Stimulated activated CD4-positive, alpha-beta T cell treated with anti-CD3 and anti-CD28 coated beads, Interleukin-12 subunit alpha, Interleukin-12 subunit beta, amount 100 ng/mL, for 48 hours (primary cell): ENCODE data around the gene ADAM23.
"Not testable (repeated sequence)": the region's sequence is repeated elsewhere in the genome, so short reads cannot be mapped to it uniquely, and the experiment has no call there.

ENCODE experiments used
- DNase-seq, 3 donors: peaks; one replicate each; pipeline ENCODE4 v3.0.0-alpha.2; 2020; ENCODE audit warnings: low read depth in 2 of 3, low spot score in 1 of 3

The ADAM23 gene, protein sequence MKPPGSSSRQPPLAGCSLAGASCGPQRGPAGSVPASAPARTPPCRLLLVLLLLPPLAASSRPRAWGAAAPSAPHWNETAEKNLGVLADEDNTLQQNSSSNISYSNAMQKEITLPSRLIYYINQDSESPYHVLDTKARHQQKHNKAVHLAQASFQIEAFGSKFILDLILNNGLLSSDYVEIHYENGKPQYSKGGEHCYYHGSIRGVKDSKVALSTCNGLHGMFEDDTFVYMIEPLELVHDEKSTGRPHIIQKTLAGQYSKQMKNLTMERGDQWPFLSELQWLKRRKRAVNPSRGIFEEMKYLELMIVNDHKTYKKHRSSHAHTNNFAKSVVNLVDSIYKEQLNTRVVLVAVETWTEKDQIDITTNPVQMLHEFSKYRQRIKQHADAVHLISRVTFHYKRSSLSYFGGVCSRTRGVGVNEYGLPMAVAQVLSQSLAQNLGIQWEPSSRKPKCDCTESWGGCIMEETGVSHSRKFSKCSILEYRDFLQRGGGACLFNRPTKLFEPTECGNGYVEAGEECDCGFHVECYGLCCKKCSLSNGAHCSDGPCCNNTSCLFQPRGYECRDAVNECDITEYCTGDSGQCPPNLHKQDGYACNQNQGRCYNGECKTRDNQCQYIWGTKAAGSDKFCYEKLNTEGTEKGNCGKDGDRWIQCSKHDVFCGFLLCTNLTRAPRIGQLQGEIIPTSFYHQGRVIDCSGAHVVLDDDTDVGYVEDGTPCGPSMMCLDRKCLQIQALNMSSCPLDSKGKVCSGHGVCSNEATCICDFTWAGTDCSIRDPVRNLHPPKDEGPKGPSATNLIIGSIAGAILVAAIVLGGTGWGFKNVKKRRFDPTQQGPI

GRCh38 chr2:206442833-206443734, at the start of gene ADAM23:
TSS of gene ADAM23 (plus strand) at chr2:206443532. CDS start at chr2:206443867, 335 bp downstream.
- peak in 2 of 3 donors; percentile 24 to 31 for DNase-seq

GRCh38 chr2:206396211-206396610, 47.1 kb upstream of the ADAM23 start:
- no peak for DNase-seq

DNA sequence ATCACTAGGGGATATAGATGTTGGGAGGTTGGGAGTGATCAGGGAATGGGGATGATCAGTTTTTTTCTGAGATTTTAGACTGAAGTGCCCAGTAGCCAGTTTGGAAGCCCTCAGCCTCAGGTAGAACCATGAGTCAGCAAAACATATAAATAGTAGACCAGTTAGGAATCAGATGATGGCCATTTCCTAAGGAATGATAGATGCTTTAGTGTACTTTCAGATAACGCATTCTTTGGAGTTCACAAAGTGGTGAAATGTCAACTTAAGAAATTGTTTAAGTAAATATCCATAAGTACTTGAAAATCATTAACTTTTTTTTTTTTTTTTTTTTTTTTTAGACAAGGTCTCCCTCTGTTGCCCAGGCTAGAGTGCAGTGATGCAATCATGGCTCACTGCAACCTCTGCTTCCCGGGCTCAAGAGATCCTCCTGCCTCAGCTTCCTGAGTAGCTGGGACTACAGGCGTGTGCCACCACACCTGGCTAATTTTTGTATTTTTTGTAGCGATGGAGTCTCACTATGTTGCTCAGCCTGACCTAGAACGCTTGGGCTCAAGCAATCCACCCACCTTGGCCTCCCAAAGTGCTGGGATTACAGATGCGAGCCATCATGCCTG, 40.3 kb upstream of the ADAM23 start:
- DNase-seq = not testable (repeated sequence)

- DNase-seq = no peak
Observed at GRCh38 chr2:206408323-206409320, 34.7 kb upstream of the ADAM23 start.

GRCh38 chr2:206410714-206411113, 32.6 kb upstream of the ADAM23 start:
- DNase-seq = no peak

DNA sequence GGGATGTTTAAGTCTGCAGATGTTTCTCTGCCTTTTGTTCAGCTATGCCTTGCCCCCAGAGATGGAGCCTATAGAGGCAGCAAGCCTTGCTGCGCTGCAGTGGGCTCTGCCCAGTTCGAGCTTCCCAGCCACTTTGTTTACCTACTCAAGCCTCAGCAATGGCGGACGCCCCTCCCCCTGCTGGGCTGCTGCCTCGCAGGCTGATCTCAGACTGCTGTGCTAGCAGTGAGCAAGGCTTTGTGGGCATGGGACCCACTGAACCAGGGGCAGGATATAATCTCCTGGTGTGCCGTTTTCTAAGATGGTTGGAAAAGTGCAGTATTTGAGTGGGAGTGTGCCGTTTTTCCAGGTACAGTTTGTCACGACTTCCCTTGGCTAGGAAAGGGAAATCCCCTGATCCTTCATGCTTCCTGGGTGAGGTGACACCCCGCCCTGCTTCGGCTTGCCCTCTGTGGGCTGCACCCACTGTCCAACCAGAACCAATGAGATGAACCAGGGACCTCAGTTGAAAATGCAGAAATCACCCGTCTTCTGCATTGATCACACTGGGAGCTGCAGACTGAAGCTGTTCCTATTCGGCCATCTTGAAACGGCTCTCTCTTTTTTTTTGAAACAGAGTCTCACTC, 27.6 kb upstream of the ADAM23 start:
- DNase-seq = no peak

GRCh38 chr2:206418968-206419367, 24.4 kb upstream of the ADAM23 start:
- no peak for DNase-seq

DNA sequence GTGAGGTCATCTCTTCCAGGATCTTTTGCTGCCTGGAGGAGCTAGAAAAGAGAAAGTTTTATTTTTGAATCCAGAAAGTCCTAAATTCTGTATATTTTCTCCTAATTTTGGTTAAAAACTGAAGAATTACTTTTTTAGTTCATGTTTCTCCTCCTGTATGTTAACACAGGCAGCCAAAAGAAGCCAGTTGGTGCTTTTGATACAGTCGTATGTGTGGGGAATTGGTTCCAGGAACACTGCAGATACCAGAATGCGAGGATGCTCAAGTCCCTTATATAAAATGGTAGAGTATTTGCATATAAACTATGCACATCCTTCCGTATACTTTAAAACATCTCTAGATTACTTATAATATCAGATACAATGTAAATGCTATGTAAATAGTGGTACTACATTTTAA, 22.6 kb upstream of the ADAM23 start:
- DNase-seq = no peak

GRCh38 chr2:206422493-206422892, 20.8 kb upstream of the ADAM23 start:
- DNase-seq = no peak

- no peak for DNase-seq
Observed at GRCh38 chr2:206423147-206423546, 20.2 kb upstream of the ADAM23 start.

GRCh38 chr2:206424134-206424533, 19.2 kb upstream of the ADAM23 start:
- no peak for DNase-seq

DNA sequence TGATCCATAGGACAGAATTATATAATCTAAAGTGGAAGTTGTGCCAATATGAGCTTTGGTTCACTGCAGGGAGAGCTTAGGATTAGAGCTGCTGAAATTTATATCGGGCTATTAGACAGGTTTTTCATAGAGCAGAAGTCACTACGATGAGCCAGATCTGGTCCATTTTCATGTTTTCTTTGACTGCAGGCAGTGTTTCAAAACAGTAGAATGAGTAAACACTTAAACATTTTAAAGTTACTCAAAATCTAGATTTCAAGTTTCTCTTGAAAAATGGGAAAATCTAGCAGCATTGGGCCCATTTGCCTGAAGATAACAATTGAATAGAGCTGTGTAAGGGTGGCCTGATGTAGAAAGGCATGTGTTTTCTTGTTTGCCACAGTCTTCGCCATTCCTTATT, 14.5 kb upstream of the ADAM23 start:
- no peak for DNase-seq

- no peak for DNase-seq
Observed at GRCh38 chr2:206430452-206430851, 12.9 kb upstream of the ADAM23 start.

- no peak for DNase-seq
Observed at GRCh38 chr2:206431439-206431838, 11.9 kb upstream of the ADAM23 start.

- DNase-seq = no peak
Observed at GRCh38 chr2:206432193-206433082, 10.9 kb upstream of the ADAM23 start.

- no peak for DNase-seq
Observed at GRCh38 chr2:206433190-206433589, 10.1 kb upstream of the ADAM23 start.

GRCh38 chr2:206433686-206434085, 9.6 kb upstream of the ADAM23 start:
- DNase-seq = no peak

GRCh38 chr2:206435742-206436141, 7.6 kb upstream of the ADAM23 start:
- no peak for DNase-seq
